ENCODE measurements around the gene NPIPB6. TPM values are rescaled to one million over a fixed set of nuclear protein-coding genes. Genes with fewer than 3 reads are reported as not detected.

NPIPB6 gene
- total and polyA plus RNA-seq, 10 donors, result 0.36 to 12.5 (median 1.2) TPM; not detected in 1

- Histone ChIP-seq H3K4me3 (no peak overlapping the region), H3K27me3 (replicated peaks in 1 of 7) (no peaks in the 10 kb centered on the region), H3K9me3 (no peaks in the 10 kb centered on the region), H3K36me3 (no peaks in the 10 kb centered on the region), H3K27ac (no peak overlapping the region), H3K4me1 (peaks cover 0 to 15% (median 2%) of the 10 kb centered on the region in 6 donors)
- TF ChIP-seq POLR2A (IDR thresholded peaks at IDR 0.05), result no peak
- no peak for TF ChIP-seq CTCF (IDR thresholded peaks at IDR 0.05 in 8 of 11, conservative IDR thresholded peaks at IDR 0.05 in 3 of 11)
- no peak for TF ChIP-seq POLR2AphosphoS5 (IDR thresholded peaks at IDR 0.05)
- no peak for DNase-seq
- intact Hi-C loops (cut with DNase I; ENCODE audit: low total_unique reads), result no loop called here
- WGBS, 5 donors, result 80 to 91% (median 87%) methylated on average over 2 of the region's 2 CpGs
These were observed 61.7 kb downstream of the NPIPB6 start for GRCh38 chr16:28301620-28302019.

- TF ChIP-seq POLR2AphosphoS5 (IDR thresholded peaks at IDR 0.05) (no peak), CTCF (IDR thresholded peaks at IDR 0.05 in 8 of 11, conservative IDR thresholded peaks at IDR 0.05 in 3 of 11) (no peak), POLR2A (IDR thresholded peaks at IDR 0.05) (no peak)
- H3K4me3 ChIP-seq, result no peak overlapping the region
- no peaks in the 10 kb centered on the region for H3K9me3 ChIP-seq
- H3K4me1 ChIP-seq, result peaks cover 0 to 17% (median 2%) of the 10 kb centered on the region in 6 donors
- intact Hi-C loops (cut with DNase I; ENCODE audit: low total_unique reads), result no loop called here
- no peaks in the 10 kb centered on the region for H3K36me3 ChIP-seq
- no peak overlapping the region for H3K27ac ChIP-seq
- DNase-seq, result no peak
- 61 to 78% (median 67%) methylated on average over 6 of the region's 6 CpGs; no CpG with 5 or more reads in 1 of the 5 donors for WGBS, 5 donors
- no peaks in the 10 kb centered on the region for H3K27me3 ChIP-seq (replicated peaks in 1 of 7)
These were observed 62.2 kb downstream of the NPIPB6 start for GRCh38 chr16:28301154-28301553.

- no peak for TF ChIP-seq CTCF (IDR thresholded peaks at IDR 0.05 in 8 of 11, conservative IDR thresholded peaks at IDR 0.05 in 3 of 11)
- no peak for TF ChIP-seq POLR2AphosphoS5 (IDR thresholded peaks at IDR 0.05)
- no peak for TF ChIP-seq POLR2A (IDR thresholded peaks at IDR 0.05)
- 88 to 98% (median 93%) methylated on average over 5 of the region's 5 CpGs for WGBS, 5 donors
- Histone ChIP-seq H3K36me3 (no peaks in the 10 kb centered on the region), H3K4me3 (no peak overlapping the region), H3K4me1 (peaks cover 0 to 17% (median 2%) of the 10 kb centered on the region in 6 donors), H3K27ac (no peak overlapping the region), H3K9me3 (no peaks in the 10 kb centered on the region), H3K27me3 (replicated peaks in 1 of 7) (no peaks in the 10 kb centered on the region)
- DNase-seq, result no peak
- intact Hi-C loops (cut with DNase I; ENCODE audit: low total_unique reads), result no loop called here
These were observed 63.0 kb downstream of the NPIPB6 start for GRCh38 chr16:28300327-28300726.

GRCh38 chr16:28298511-28298878 is 64.8 kb downstream of the NPIPB6 start:
- peaks cover 0 to 17% (median 4%) of the 10 kb centered on the region in 7 donors for H3K27me3 ChIP-seq (replicated peaks in 1 of 7)
- intact Hi-C loops (cut with DNase I; ENCODE audit: low total_unique reads), result no loop called here
- no peak for TF ChIP-seq POLR2AphosphoS5 (IDR thresholded peaks at IDR 0.05)
- no peak for TF ChIP-seq POLR2A (IDR thresholded peaks at IDR 0.05)
- no peak for TF ChIP-seq CTCF (IDR thresholded peaks at IDR 0.05 in 8 of 11, conservative IDR thresholded peaks at IDR 0.05 in 3 of 11)
- H3K36me3 ChIP-seq, result no peaks in the 10 kb centered on the region
- H3K27ac ChIP-seq, result no peak overlapping the region
- WGBS, 5 donors, result 75 to 87% (median 80%) methylated on average over 3 to 4 of the region's 4 CpGs
- H3K4me3 ChIP-seq, result no peak overlapping the region
- no peaks in the 10 kb centered on the region for H3K9me3 ChIP-seq
- DNase-seq, result no peak
- H3K4me1 ChIP-seq, result peaks cover 0 to 33% (median 6%) of the 10 kb centered on the region in 6 donors

Data from spleen (tissue), 11 donors.